WTC11 (cell line): ENCODE data around the gene ACTL7A. TPM values are rescaled to one million over a fixed set of nuclear protein-coding genes. Genes with fewer than 3 reads are reported as not detected.
"Not testable (repeated sequence)": the region's sequence is repeated elsewhere in the genome, so short reads cannot be mapped to it uniquely, and the experiment has no call there.

Experiments used
- ATAC-seq: fragments of 200-7000 bp; cut with Tn5 transposase; 2 replicates; pipeline ENCODE4 v1.10.0; 2021; ENCODE audit warnings: mild to moderate bottlenecking, moderate library complexity
- CTCF ChIA-PET: fragments of 300-600 bp; sonication (Branson Sonifier 250); formaldehyde crosslinking; loops from one replicate; lab custom pipeline; 2021; ENCODE audit warnings: antibody characterized with exemption; lab: Charles Lee
- POLR2A ChIA-PET: fragments of 350-600 bp; sonication (Branson Sonifier 250); formaldehyde crosslinking; loops from one replicate; lab custom pipeline; 2021; ENCODE audit warnings: antibody characterized with exemption; lab: Charles Lee
- DNase-seq: peaks from one replicate; pipeline ENCODE4 v3.0.0; 2021; ENCODE audit warnings: low spot score
- H3K27ac Mint-ChIP-seq: 2 replicates; pipeline ENCODE4 v1.8.0; 2021; ENCODE audit warnings: mixed read lengths
- H3K27me3 Mint-ChIP-seq: 2 replicates; pipeline ENCODE4 v1.8.0; 2021; ENCODE audit warnings: low read depth, mild to moderate bottlenecking, moderate library complexity, mixed read lengths
- H3K36me3 Mint-ChIP-seq: 2 replicates; pipeline ENCODE4 v1.8.0; 2021; ENCODE audit warnings: mixed read lengths
- H3K4me1 Mint-ChIP-seq: 2 replicates; pipeline ENCODE4 v1.8.0; 2022; ENCODE audit warnings: mixed read lengths
- H3K4me3 Mint-ChIP-seq: 2 replicates; pipeline ENCODE4 v1.8.0; 2021; ENCODE audit warnings: mild to moderate bottlenecking, moderate library complexity, mixed read lengths
- H3K9me3 Mint-ChIP-seq: 2 replicates; pipeline ENCODE4 v1.8.0; 2021; ENCODE audit warnings: mixed read lengths
- CREB1 ChIP-seq: sonication (generic); formaldehyde crosslinking; IDR thresholded peaks from 2 replicates; pipeline ENCODE4 v1.8.0; 2023; ENCODE audit warnings: mild to moderate bottlenecking, missing genetic modification reagents
- CREM ChIP-seq: sonication (generic); formaldehyde crosslinking; IDR thresholded peaks from 2 replicates; pipeline ENCODE4 v1.8.1; 2022; ENCODE audit warnings: mild to moderate bottlenecking, missing genetic modification reagents, moderate library complexity
- CTCF ChIP-seq: fragments of 200-600 bp; IDR thresholded peaks from 2 replicates; pipeline ENCODE4 v1.8.0; 2022; ENCODE audit warnings: antibody characterized with exemption
- ELF4 ChIP-seq: sonication (generic); formaldehyde crosslinking; IDR thresholded peaks from 2 replicates; pipeline ENCODE4 v1.8.1; 2022; ENCODE audit warnings: low read depth, mild to moderate bottlenecking, moderate library complexity, missing genetic modification reagents
- ESRRA ChIP-seq: sonication (generic); formaldehyde crosslinking; IDR thresholded peaks from 2 replicates; pipeline ENCODE4 v1.8.1; 2022; ENCODE audit warnings: mild to moderate bottlenecking, missing genetic modification reagents, borderline replicate concordance
- FOXJ3 ChIP-seq: sonication (generic); formaldehyde crosslinking; IDR thresholded peaks from 2 replicates; pipeline ENCODE4 v1.9.0; 2021; ENCODE audit warnings: missing genetic modification reagents, mild to moderate bottlenecking, borderline replicate concordance
- FOXK1 ChIP-seq: sonication (generic); formaldehyde crosslinking; IDR thresholded peaks from 2 replicates; pipeline ENCODE4 v1.8.0; 2022; ENCODE audit warnings: mild to moderate bottlenecking, moderate library complexity, missing genetic modification reagents
- FOXP1 ChIP-seq: sonication (generic); formaldehyde crosslinking; IDR thresholded peaks from 2 replicates; pipeline ENCODE4 v1.8.0; 2022; ENCODE audit warnings: missing genetic modification reagents, mild to moderate bottlenecking, moderate library complexity, borderline replicate concordance
- FOXP4 ChIP-seq: sonication (generic); formaldehyde crosslinking; IDR thresholded peaks from 2 replicates; pipeline ENCODE4 v1.8.0; 2022; ENCODE audit warnings: mild to moderate bottlenecking, missing genetic modification reagents
- HMGA2 ChIP-seq: fragments of 250-450 bp; sonication (Bioruptor Pico); IDR thresholded peaks from 2 replicates; pipeline ENCODE4 v1.4.0; 2021; ENCODE audit warnings: mild to moderate bottlenecking, moderate library complexity
- IRF2 ChIP-seq: sonication (generic); formaldehyde crosslinking; IDR thresholded peaks from 2 replicates; pipeline ENCODE4 v1.8.0; 2022; ENCODE audit warnings: low read depth, missing genetic modification reagents, borderline replicate concordance
- JUN ChIP-seq: sonication (generic); formaldehyde crosslinking; IDR thresholded peaks from 2 replicates; pipeline ENCODE4 v1.8.0; 2023; ENCODE audit warnings: mild to moderate bottlenecking, missing genetic modification reagents
- MXD4 ChIP-seq: fragments of 250-450 bp; sonication (Bioruptor Pico); IDR thresholded peaks from 2 replicates; pipeline ENCODE4 v1.8.0; 2021; ENCODE audit warnings: mild to moderate bottlenecking, moderate library complexity, borderline replicate concordance
- NFYB ChIP-seq: sonication (generic); formaldehyde crosslinking; conservative IDR thresholded peaks from 2 replicates; pipeline ENCODE4 v1.8.0; 2022; ENCODE audit warnings: low read depth, missing genetic modification reagents
- RELA ChIP-seq: sonication (generic); formaldehyde crosslinking; IDR thresholded peaks from 2 replicates; pipeline ENCODE4 v1.8.1; 2022; ENCODE audit warnings: missing genetic modification reagents, mild to moderate bottlenecking, borderline replicate concordance
- SOX15 ChIP-seq: fragments of 250-450 bp; sonication (Bioruptor Pico); IDR thresholded peaks from 2 replicates; pipeline ENCODE4 v1.9.0; 2021; ENCODE audit warnings: mild to moderate bottlenecking
- TEAD4 ChIP-seq: sonication (generic); formaldehyde crosslinking; IDR thresholded peaks from 2 replicates; pipeline ENCODE4 v1.8.0; 2022; ENCODE audit warnings: mild to moderate bottlenecking, missing genetic modification reagents
- USF1 ChIP-seq: sonication (generic); formaldehyde crosslinking; IDR thresholded peaks from 2 replicates; pipeline ENCODE4 v1.8.0; 2022; ENCODE audit warnings: mild to moderate bottlenecking, missing genetic modification reagents
- ZMAT4 ChIP-seq: fragments of 250-450 bp; sonication (Bioruptor Pico); IDR thresholded peaks from 2 replicates; pipeline ENCODE4 v1.9.0; 2021; ENCODE audit warnings: mild to moderate bottlenecking
- ZNF232 ChIP-seq: sonication (generic); formaldehyde crosslinking; IDR thresholded peaks from 2 replicates; pipeline ENCODE4 v1.8.0; 2022; ENCODE audit warnings: mild to moderate bottlenecking, missing genetic modification reagents
- ZNF317 ChIP-seq: sonication (generic); formaldehyde crosslinking; IDR thresholded peaks from 2 replicates; pipeline ENCODE4 v1.8.1; 2023; ENCODE audit warnings: low read depth, mild to moderate bottlenecking, moderate library complexity, missing genetic modification reagents, borderline replicate concordance
- ZNF671 ChIP-seq: fragments of 250-450 bp; sonication (Bioruptor Pico); IDR thresholded peaks from 2 replicates; pipeline ENCODE4 v1.8.0; 2021; ENCODE audit warnings: mild to moderate bottlenecking
- total RNA-seq: library from RNA; stranded (reverse); gene quantifications from 3 replicates; pipeline ENCODE4 v1.2.3, GENCODE V29; 2021
- TF ChIP-seq, protein P1 (sequence below): fragments of 250-450 bp; sonication (Bioruptor Pico); IDR thresholded peaks from 2 replicates; pipeline ENCODE4 v1.8.0; 2021; ENCODE audit warnings: mild to moderate bottlenecking
- TF ChIP-seq, protein P2 (sequence below): sonication (generic); formaldehyde crosslinking; IDR thresholded peaks from 2 replicates; pipeline ENCODE4 v1.8.1; 2023; ENCODE audit warnings: mild to moderate bottlenecking, missing genetic modification reagents, moderate library complexity
- TF ChIP-seq, protein P3 (sequence below): fragments of 250-450 bp; sonication (Bioruptor Pico); conservative IDR thresholded peaks from 2 replicates; pipeline ENCODE4 v1.9.0; 2021; ENCODE audit warnings: mild to moderate bottlenecking

ACTL7A gene
- total RNA-seq, 1 experiment from 2014 or later, result not detected

DNA sequence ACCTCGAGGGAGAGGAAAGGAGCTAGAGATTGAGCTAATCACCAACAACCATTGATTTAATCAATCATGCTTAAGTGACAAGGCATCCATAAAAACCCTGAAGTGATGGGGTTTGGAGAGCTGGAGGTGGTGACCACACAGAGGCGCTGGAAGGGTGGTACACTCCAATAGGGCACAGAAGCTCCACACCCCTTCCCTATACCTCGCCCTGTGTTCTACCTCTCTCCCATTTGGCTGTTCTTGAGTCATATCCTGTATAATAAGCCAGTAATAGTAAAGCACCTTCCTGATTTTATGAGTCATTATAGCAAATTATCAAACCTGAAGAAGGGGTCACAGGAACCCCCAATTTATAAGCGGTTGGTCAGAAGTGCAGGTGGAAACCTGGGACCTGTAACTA is 24.5 kb upstream of the ACTL7A start:
- Mint-ChIP-seq H3K4me3 (no peak overlapping the region), H3K4me1 (peaks cover 13% of the 10 kb centered on the region), H3K36me3 (no peaks in the 10 kb centered on the region), H3K9me3 (peaks cover 5% of the 10 kb centered on the region), H3K27me3 (no peaks in the 10 kb centered on the region), H3K27ac (no peak overlapping the region)
- TF ChIP-seq ZNF317 (CRISPR knock-in tag) (no peak), CREM (CRISPR knock-in tag) (no peak), ESRRA (CRISPR knock-in tag) (no peak), TEAD4 (CRISPR knock-in tag) (no peak), CREB1 (CRISPR knock-in tag) (no peak), ZNF671 (CRISPR knock-in tag) (no peak), FOXP1 (CRISPR knock-in tag) (no peak), ELF4 (no peak), SOX15 (CRISPR knock-in tag) (no peak)
- TF ChIP-seq, protein P1, sequence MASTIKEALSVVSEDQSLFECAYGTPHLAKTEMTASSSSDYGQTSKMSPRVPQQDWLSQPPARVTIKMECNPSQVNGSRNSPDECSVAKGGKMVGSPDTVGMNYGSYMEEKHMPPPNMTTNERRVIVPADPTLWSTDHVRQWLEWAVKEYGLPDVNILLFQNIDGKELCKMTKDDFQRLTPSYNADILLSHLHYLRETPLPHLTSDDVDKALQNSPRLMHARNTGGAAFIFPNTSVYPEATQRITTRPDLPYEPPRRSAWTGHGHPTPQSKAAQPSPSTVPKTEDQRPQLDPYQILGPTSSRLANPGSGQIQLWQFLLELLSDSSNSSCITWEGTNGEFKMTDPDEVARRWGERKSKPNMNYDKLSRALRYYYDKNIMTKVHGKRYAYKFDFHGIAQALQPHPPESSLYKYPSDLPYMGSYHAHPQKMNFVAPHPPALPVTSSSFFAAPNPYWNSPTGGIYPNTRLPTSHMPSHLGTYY, result no peak
- TF ChIP-seq, protein P2, sequence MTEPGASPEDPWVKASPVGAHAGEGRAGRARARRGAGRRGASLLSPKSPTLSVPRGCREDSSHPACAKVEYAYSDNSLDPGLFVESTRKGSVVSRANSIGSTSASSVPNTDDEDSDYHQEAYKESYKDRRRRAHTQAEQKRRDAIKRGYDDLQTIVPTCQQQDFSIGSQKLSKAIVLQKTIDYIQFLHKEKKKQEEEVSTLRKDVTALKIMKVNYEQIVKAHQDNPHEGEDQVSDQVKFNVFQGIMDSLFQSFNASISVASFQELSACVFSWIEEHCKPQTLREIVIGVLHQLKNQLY, result no peak
- POLR2A ChIA-PET, result no interaction called here
- no peak for ATAC-seq
- CTCF ChIA-PET, result interaction anchor here (0.9 to 2.1 kb wide), 2 partner anchors 17 to 117 kb away, joined by 3 to 6 read pairs; no protein-coding TSS in a partner anchor
- no peak for DNase-seq

GRCh38 chr9:108838017-108838416 is 24.0 kb upstream of the ACTL7A start:
- Mint-ChIP-seq H3K27ac (no peak overlapping the region), H3K36me3 (no peaks in the 10 kb centered on the region), H3K4me3 (no peak overlapping the region), H3K27me3 (no peaks in the 10 kb centered on the region), H3K4me1 (peaks cover 15% of the 10 kb centered on the region), H3K9me3 (peaks cover 5% of the 10 kb centered on the region)
- TF ChIP-seq ZMAT4 (CRISPR knock-in tag) (no peak), ZNF232 (CRISPR knock-in tag) (no peak), RELA (CRISPR knock-in tag) (no peak), CTCF (no peak), JUN (CRISPR knock-in tag) (no peak), FOXJ3 (no peak), USF1 (no peak), TEAD4 (CRISPR knock-in tag) (no peak), ESRRA (CRISPR knock-in tag) (no peak), NFYB (CRISPR knock-in tag) (no peak), CREM (CRISPR knock-in tag) (no peak), MXD4 (CRISPR knock-in tag) (no peak), HMGA2 (CRISPR knock-in tag) (no peak), IRF2 (CRISPR knock-in tag) (no peak), FOXP4 (CRISPR knock-in tag) (no peak), FOXK1 (CRISPR knock-in tag) (no peak)
- TF ChIP-seq, protein P3, sequence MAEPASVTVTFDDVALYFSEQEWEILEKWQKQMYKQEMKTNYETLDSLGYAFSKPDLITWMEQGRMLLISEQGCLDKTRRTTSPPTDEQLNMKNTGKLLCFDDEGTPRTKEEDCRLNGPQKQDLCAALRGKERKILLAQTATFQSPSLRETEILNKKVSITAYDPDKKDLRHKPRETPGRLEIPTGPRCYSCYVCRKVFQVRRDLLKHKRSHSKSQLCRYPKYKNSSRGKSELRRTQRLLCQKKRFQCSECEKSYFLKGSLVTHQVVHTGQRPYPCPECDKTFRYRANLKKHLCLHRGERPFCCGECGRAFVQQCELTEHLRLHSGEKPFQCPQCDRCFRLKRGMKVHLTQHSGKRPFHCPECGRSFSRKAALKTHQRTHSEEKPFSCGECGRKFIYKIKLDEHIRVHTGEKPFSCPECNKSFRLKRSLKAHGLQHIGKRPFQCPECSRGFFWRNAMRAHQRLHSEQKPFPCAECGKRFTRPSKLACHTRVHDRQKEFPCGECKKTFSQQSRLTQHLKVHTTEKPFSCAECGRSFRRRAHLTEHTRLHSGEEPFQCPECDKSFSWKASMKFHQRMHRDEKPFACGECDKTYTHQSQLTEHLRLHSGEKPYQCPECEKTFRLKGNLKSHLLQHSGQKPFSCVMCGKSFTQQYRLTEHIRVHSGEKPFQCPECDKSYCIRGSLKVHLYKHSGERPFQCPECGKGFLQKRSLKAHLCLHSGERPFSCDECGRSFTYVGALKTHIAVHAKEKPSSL, result no peak
- CTCF ChIA-PET, result no interaction called here
- ATAC-seq (no peak), DNase-seq (no peak)
- POLR2A ChIA-PET, result no interaction called here

DNA sequence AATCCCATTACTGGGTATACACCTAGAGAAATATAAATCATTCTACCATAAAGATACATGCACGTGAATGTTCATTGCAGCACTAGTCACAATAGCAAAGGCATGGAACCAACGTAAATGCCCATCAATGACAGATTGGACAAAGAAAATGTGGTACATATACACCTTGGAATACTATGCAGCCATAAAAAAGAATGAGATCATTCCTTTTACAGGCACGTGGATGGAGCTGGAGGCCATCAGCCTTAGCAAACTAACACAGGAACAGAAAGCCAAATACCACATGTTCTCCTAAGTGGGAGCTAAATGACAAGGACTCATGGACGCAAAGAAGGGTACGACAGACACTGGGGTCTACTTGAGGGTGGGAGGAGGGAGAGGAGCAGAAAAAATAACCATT is 22.5 kb upstream of the ACTL7A start:
- DNase-seq, ATAC-seq, H3K27ac Mint-ChIP-seq, H3K9me3 Mint-ChIP-seq, H3K36me3 Mint-ChIP-seq, CTCF ChIA-PET, POLR2A ChIA-PET, H3K4me3 Mint-ChIP-seq, H3K27me3 Mint-ChIP-seq: not testable (repeated sequence)
- H3K4me1 Mint-ChIP-seq, result peaks cover 15% of the 10 kb centered on the region
